Measurements from ENCODE around the gene GALT. TPM values are rescaled to one million over a fixed set of nuclear protein-coding genes. Genes with fewer than 3 reads are reported as not detected.
A peak's percentile ranks its signal among the peaks of the same experiment; 100 is the strongest.
"Not testable (repeated sequence)": the region's sequence is repeated elsewhere in the genome, so short reads cannot be mapped to it uniquely, and the experiment has no call there.

The GALT gene
- total RNA-seq, 1 donor from 2014 or later = 32.4 TPM

- no peak for DNase-seq
Measured at GRCh38 chr9:34627716-34628655, 18.5 kb upstream of the GALT start.

GRCh38 chr9:34628656-34629490 lies 17.6 kb upstream of the GALT start, which contains the start of gene ARID3C:
Gene ARID3C, minus strand, starts transcription at chr9:34629066. Its CDS starts 1,052 bp downstream, at chr9:34628014.
- DNase-seq = no peak

DNA sequence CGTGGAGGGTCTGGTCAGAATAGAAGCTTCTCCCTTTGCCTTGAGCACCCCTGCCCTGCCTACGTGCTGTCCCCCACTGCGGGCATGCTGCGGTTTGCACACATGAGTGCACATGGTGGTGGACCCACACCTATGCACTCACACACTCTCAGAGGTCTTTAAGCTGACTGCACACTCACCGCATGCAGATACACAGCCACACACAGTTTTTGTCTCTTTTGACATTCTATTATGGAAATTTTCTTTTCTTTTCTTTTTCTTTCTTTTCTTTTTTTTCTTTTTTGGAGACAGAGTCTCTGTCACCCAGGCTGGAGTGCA lies 17.0 kb upstream of the GALT start:
- DNase-seq = no peak

DNA sequence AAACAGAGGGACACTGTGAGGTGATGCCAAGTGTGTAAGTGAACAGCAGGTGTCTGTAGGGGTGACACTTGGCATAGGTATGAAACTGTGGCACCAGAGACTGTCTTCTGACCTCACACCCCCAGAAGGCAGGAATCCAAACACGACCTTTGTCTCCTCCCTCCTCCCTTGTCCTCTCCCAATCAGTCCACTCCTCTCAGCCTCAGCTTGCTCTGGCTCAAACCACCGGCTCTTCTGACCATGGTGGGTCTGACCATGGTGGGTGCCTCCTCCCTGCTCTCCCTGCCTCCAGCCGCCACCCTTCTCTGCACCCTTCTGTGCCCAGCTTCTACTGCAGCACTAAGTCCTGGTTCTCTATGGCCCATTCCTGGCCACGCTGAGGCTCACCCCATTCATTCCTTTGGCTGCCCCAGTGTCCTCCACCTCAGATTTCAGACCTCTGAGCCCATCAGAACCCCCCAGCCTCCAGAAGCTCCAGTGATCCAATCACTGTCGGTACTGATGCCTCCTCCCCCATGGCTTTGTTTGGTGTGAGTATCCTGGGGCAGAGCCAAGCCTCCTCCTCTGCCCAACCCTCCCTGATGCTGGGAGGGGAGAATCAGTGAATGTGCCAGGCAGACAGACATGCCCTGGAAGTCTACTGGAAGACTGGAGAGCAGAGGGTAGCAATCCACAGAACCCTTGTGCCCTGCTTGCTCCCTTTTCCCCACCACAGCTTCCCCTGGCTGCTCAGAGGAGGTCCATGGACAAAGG lies 15.9 kb upstream of the GALT start:
- DNase-seq = no peak

GRCh38 chr9:34633166-34633565 lies 13.3 kb upstream of the GALT start:
- no peak for DNase-seq

- DNase-seq = peak; percentile 51
Measured at GRCh38 chr9:34633851-34634550, 12.5 kb upstream of the GALT start.

GRCh38 chr9:34634551-34635248 lies 11.8 kb upstream of the GALT start:
- DNase-seq = no peak

GRCh38 chr9:34635556-34635955 lies 10.9 kb upstream of the GALT start:
- no peak for DNase-seq

DNA sequence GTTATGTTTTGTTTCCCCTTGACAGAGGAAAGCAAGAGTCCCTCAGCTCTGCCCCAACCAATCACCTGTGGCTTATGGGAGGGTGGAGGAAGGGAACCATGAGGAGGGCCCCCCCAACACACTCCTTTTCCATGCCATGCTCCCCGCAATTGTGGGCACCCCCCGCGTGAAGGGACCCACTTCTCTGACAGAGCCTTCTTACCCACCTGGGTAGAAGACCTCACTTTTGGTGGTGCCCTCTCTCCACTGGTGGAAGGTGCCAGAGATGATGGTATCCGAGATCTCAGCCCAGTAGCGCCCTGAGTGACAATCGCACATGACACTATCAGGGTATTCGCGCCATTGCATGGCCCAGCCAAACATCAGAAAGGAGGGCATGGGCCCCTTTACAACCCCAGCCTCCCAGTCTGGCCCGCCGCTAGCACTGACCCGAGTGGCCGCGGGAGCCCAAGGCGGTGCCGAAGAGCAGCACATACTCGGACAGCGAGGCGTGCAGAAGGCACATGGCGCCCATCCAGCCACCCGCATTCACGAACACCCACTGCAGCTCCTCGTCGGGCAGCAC lies 9.6 kb upstream of the GALT start:
- DNase-seq = no peak

DNA sequence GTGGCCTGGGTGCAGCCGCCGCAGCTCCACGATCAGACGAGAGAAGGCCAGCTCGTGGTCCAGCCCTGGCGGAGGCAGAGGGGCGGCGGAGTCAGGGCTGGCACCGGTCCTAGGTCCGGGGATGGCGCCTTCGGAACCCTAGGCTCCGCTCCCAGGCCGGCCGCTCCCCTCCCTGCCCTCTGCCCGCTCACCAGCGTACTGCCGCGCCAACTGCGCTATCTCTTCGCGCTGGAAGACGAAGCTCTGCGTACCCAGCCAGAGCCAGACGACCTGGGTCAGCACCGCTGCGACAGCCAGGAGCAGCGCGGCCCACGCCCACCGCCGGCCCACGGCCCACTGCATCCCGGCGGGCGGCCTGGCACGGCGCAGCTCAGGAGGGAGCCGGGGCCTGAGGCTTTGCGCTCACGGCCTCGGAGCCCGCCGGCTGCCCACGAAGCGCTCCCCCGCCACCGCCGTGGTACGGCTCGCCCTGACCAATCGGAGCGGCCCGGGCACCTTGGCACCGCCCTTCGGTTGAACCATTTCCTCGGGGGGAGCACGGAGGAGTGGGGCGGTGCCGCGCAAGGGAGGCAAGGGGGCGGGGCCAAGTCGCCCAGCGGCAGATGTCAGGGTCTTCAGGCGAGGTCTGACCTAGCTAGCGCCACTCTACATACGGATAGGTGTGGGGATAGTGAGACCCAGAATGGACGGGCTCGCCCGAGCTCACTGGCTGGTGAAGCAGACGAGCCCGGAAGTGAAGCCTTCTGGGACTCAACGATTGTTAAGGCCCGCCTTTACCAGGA lies 8.9 kb upstream of the GALT start, which contains the start of gene SIGMAR1:
Gene SIGMAR1, minus strand, starts transcription at position 432 of the 782 bp plus-strand sequence. Its CDS starts 90 bp downstream, at position 342.
- DNase-seq = peak; percentile 88

GRCh38 chr9:34638138-34638445 lies 8.4 kb upstream of the GALT start:
- DNase-seq = no peak

- DNase-seq = not testable (repeated sequence)
Measured at GRCh38 chr9:34639322-34639721, 7.2 kb upstream of the GALT start.

DNA sequence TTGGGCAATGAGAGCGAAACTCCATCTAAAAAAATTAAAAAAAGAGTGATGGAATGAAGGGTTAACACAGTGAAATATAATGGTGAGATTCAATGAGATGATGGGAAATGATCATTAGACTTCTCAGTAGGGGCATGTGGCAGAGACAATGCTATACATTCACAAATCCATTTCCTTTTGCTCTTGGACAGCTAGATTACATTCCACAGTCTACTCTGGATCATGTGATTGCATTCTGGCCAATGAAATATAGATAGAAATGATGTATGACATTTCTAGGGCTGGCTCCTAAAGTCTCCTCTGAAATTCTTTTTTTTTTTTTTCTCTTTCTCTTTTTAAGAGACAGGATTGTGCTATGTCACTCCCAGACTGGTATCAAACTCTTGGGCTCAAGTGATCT lies 3.8 kb upstream of the GALT start:
- DNase-seq = no peak

DNA sequence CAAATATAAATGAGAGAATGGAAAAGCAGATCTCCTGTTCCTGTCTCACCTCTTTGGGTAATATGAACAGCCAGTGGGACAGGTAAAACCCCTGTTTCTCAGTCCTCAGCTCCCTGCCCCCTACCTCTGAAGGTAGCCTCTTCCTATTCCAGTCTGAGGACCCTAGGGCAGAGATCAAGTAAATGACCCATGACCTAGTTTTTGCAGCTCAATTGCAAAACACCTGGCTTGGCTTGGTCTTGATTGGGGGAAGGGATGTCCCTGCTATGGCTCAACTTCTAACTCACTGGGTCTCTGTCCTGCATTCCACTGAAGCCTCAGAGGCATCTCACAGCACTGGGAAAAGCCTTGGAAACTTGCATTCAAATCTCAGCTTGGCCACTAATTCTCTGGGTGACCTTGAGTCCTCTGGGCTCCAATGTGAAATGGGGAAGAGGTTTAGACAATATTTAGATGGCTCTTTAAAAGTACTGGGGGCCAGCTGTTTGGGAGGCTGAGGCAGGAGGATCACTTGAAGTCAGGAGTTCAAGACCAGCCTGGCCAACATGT lies 1.6 kb upstream of the GALT start:
- no peak for DNase-seq

- DNase-seq = no peak
Measured at GRCh38 chr9:34647084-34647403, 569 bp downstream of the GALT start.

GRCh38 chr9:34647651-34648050 lies 1.2 kb downstream of the GALT start:
- no peak for DNase-seq

GRCh38 chr9:34648673-34649072 lies 2.2 kb downstream of the GALT start:
- no peak for DNase-seq

DNA sequence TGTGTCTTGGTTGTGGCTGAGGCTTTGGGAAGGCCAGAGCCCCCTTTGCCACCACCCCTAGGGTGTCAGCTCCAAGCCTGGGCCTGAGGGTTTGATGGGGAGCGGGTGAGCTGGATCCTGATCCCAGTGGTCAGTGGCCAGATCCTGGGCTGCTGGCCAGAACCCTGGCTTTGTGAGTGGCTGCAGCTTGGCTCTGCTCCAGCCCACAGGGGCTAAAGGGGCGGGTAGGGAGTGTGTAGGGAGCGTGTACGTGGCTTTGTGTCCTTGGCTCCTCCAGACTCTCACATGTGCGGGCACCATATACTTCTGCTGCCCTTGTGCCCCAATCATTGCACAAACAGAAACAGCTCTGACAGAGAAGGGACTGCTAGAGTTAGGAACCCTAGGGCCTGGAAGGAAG lies 4.3 kb downstream of the GALT start:
- DNase-seq = no peak

DNA sequence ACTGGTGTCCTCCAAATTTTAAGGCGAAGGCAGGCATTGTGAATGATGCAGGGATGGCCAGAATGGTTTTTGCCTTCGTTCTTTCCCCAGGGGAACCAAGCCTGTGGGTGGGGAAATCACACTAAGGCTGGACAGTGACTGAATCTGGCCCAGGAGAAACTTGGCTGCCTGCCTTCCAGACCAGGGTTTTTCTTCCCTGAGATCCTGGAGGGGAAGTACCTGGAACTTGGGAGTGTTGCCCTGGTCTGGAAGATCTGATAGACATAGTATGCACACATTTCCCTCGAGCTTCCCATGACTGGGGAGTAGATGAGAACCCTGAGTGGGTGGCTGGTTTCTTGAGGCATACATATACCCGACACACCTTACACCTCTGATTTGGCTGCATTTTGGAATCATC lies 4.8 kb downstream of the GALT start:
- no peak for DNase-seq

Measured in occipital lobe (tissue), 2 donors.